ENCODE measurements around the gene CIITA. TPM values are rescaled to one million over a fixed set of nuclear protein-coding genes. Genes with fewer than 3 reads are reported as not detected.

CIITA gene
- total RNA-seq, 1 donor from 2014 or later = 13.0 TPM

DNA sequence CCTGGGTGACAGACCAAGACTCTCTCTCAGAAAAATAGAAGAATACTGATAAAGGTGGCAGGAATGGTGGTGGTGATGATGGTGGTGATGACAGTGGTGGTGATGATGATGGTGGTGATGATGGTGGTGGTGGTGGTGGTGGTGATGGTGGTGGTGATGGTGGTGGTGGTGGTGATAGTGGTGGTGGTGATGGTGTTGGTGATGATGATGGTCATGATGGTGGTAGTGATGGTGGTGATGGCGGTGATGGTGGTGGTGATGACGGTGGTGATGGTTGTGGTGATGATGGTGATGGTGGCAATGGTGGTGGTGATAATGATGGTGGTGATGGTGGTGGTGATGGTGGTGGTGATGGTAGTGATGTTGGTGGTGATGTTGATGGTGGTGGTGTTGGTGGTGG, 18.0 kb upstream of the CIITA start:
- H3K9me3 Mint-ChIP-seq = peaks cover 5% of the 10 kb centered on the region
- H3K4me1 Mint-ChIP-seq (ENCODE audit: low read depth) = peaks cover 18% of the 10 kb centered on the region
- DNase-seq (ENCODE audit: low spot score) = no peak
- H3K36me3 Mint-ChIP-seq (ENCODE audit: low read depth) = no peaks in the 10 kb centered on the region
- H3K4me3 Mint-ChIP-seq = no peak overlapping the region
- peak overlapping the region; percentile 60 for H3K27ac Mint-ChIP-seq
- H3K27me3 Mint-ChIP-seq (ENCODE audit: insufficient read depth) = peaks cover 24% of the 10 kb centered on the region
- intact Hi-C loops (cut with micrococcal nuclease) = no loop called here

DNA sequence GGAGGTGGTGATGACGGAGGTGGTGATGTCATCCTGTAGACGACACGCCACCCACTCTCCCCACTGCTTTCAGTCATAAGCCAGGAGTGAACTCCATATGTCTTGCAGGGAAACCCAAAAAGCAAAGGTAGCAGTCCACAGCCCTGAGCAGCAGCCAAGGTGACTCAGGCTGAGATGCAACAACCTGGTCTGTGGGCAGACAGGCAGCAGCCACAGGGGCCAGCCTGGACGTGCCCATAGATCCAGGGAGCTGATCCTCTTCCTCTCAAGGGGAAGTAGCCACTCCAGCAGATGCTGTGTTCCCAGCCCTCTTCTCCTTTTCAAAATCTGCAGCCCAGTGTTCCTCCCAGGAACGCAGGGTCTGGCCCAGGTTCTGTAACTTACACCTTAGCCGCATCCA, 17.3 kb upstream of the CIITA start:
- no peaks in the 10 kb centered on the region for H3K36me3 Mint-ChIP-seq (ENCODE audit: low read depth)
- DNase-seq (ENCODE audit: low spot score) = no peak
- peaks cover 28% of the 10 kb centered on the region for H3K27me3 Mint-ChIP-seq (ENCODE audit: insufficient read depth)
- intact Hi-C loops (cut with micrococcal nuclease) = no loop called here
- H3K4me1 Mint-ChIP-seq (ENCODE audit: low read depth) = peaks cover 18% of the 10 kb centered on the region
- H3K9me3 Mint-ChIP-seq = peaks cover 5% of the 10 kb centered on the region
- no peak overlapping the region for H3K4me3 Mint-ChIP-seq
- peak overlapping the region; percentile 9 for H3K27ac Mint-ChIP-seq

DNA sequence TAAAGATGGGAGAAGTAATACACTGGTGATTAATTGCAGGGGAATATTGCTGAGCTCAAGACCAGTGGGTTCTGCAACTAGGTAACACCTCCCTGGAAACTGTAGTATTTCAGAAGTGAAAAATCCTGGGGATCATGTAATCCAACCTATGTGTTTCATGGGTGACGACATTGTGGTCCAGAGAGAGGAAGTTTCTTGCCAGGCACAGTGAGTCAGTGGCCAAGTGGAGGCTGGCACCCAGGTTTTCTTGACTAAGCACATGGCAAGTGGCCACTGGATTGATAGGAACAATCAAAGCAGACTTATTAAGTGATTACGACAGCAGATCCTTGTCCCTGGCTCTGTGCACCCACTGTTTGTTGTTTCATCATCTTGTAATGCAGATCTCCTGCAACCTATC, 14.6 kb upstream of the CIITA start:
- Mint-ChIP-seq H3K27me3 (ENCODE audit: insufficient read depth) (peaks cover 32% of the 10 kb centered on the region), H3K27ac (no peak overlapping the region), H3K36me3 (ENCODE audit: low read depth) (no peaks in the 10 kb centered on the region), H3K4me3 (no peak overlapping the region), H3K9me3 (peaks cover 5% of the 10 kb centered on the region), H3K4me1 (ENCODE audit: low read depth) (peaks cover 23% of the 10 kb centered on the region)
- DNase-seq (ENCODE audit: low spot score) = no peak
- intact Hi-C loops (cut with micrococcal nuclease) = no loop called here

DNA sequence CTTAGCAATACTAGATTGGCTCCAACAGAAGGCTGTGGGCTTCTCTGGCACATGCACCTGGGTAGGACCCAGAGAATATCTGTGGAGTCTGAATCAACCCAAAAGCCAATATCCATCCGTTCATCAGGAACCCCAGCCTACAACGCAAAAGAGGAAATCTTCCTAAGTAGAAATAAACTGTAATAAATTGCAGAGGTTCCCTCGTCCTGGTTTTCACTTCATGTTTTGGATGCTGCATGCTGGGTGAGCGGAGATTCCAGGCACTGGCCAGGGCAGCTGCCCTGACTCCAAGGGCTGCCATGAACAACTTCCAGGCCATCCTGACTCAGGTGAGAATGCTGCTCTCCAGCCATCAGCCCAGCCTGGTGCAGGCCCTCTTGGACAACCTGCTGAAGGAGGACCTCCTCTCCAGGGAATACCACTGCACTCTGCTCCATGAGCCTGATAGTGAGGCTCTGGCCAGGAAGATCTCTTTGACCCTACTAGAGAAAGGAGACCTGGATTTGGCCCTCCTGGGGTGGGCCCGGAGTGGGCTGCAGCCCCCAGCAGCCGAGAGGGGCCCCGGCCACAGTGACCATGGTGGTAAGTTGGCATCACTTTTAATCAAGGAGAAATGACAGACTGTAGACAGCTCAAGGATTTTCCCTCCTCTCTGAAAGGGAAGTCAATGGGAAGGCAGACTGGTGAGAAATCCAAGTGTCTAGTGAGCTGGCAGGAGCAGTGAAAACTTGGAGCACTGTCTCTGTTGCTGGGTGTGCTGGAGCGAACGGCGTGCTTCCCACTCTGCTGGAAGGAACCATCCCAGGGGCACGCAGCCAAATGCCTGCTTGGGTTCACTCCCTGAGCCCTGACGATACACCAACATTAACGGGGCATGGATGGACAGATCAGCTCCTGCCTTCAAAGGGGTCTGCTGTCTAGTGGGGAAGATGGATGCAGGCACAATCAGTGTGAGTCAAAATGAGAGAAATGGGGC, 10.7 kb upstream of the CIITA start:
- intact Hi-C loops (cut with micrococcal nuclease) = no loop called here
- Mint-ChIP-seq H3K36me3 (ENCODE audit: low read depth) (no peaks in the 10 kb centered on the region), H3K9me3 (no peaks in the 10 kb centered on the region)

DNA sequence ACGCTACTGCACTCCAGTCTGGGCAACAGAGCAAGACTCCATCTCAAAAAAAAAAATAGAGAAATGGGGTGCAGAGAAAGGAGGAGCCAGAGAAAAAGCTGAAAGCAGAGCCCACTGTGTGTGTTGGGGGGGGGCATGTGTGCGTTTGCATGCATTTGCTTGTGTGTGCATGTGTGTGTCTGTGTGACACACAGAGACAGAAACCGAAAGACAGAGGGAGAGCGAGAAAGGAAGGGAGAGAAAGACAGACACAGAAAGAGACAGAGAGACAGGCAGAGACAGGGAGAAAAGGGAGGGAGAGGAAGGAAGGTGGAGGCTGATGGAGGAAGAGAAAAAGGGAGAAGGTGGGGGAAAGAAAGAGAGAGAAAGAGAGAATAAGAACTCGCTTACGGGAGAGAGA, 9.8 kb upstream of the CIITA start:
- Mint-ChIP-seq H3K4me1 (ENCODE audit: low read depth) (peaks cover 66% of the 10 kb centered on the region), H3K27me3 (ENCODE audit: insufficient read depth) (peaks cover 18% of the 10 kb centered on the region), H3K4me3 (no peak overlapping the region), H3K9me3 (no peaks in the 10 kb centered on the region), H3K27ac (peak overlapping the region; percentile 26), H3K36me3 (ENCODE audit: low read depth) (no peaks in the 10 kb centered on the region)
- no peak for DNase-seq (ENCODE audit: low spot score)
- intact Hi-C loops (cut with micrococcal nuclease) = no loop called here

More for the DNA sequence above, 10.7 kb upstream of the CIITA start:
- Mint-ChIP-seq H3K27ac (no peak overlapping the region), H3K4me3 (no peak overlapping the region), H3K4me1 (ENCODE audit: low read depth) (peaks cover 60% of the 10 kb centered on the region), H3K27me3 (ENCODE audit: insufficient read depth) (peaks cover 25% of the 10 kb centered on the region)
- no peak for DNase-seq (ENCODE audit: low spot score)

DNA sequence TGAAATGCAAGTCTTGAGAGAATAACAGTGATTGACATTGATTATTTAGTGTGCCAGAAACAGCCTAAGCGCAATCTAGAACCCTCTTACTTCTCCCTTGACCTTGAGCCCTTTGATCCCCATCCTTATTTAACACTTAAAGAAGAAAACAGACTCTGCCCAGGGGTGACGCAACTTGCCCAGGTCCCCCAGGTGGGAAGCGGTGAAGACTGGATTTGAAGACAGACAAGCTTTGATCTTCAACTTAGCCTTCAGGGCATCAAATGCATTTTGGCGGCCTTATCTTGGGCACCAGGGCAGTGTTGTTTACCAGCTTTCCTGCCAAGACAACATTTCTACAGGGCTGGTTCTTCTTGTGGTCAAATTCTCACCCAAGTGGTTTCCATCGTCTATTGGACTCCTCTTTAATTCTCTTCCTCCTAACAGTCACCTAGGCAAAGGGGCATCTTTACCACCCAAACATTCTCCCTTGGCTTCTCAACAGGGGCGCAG, 8.9 kb upstream of the CIITA start:
- Mint-ChIP-seq H3K9me3 (no peaks in the 10 kb centered on the region), H3K4me3 (no peak overlapping the region), H3K36me3 (ENCODE audit: low read depth) (no peaks in the 10 kb centered on the region), H3K27me3 (ENCODE audit: insufficient read depth) (peaks cover 10% of the 10 kb centered on the region), H3K27ac (peak overlapping the region; percentile 42), H3K4me1 (ENCODE audit: low read depth) (peaks cover 65% of the 10 kb centered on the region)
- no peak for DNase-seq (ENCODE audit: low spot score)
- intact Hi-C loops (cut with micrococcal nuclease) = no loop called here

DNA sequence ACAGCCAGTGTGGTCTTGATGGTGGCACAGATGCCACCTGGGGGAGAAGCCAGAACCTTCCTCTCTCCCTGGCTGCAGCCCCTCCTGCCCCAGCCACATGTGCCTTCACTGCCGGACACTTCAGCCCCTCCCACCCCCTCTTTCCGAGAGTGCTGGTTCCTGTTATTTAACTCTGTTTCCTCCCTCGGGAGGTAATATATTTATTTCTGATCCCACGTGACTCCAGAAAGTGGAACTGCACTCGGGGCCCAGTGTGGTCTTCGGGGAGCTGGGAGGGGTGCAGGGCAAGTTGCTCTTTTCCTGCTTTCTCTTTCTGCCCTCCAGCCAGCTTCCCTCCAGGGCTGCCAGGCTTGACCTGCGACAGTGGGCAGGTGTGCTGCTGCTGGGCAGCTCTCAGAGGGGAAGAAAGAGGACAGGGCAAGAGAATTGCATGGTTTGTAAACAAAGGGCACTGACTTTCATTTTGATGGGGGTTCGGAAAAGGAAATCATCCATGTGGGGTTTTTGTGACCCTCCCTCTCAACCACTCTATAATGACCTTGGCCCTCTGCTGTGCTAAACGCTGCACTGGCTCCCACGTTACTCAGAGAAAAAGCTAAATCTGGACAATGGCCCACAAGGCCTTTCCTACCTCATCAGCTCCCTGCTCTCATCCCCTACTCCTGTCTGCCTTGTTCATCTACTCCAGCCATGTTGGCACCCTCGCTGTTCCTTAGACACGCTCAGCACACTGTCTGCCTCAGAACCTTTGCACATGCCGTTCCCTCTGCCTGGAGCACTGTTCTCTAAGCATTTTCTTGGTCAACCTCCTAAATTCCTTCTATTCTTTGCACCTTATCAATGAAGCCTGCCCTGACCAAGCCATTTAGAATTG, 8.2 kb upstream of the CIITA start:
- H3K4me3 Mint-ChIP-seq = peak overlapping the region; percentile 24

DNA sequence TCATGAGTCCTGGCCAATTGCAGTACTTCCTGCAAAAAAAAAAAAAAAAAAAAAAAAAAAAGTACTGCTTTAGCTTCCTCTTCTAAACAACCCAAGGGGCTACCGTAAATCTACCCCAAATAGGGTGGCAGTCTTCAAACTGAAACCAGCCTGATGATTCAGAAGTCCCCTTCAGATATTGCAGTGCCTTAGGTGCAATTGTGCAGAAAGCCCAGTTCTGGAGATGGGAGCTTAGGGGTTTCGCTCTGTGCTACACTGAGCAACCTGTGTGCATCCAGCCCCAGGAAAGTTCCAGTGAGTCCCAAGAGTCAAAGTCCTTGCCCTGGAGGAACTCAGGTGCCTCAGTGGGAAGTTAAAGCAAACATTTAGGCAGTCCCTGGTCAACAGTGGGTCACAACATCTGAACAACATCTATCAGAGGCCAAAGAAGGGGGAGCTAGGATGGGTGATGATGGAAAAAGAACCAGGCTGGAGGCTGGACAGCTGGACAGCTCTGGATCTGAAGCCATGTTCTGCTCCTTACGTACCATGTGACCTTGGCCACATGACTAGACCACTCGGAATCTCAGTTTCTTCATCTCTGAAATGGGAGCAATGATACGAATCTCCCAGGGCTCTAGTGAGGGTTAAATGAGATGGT, 6.7 kb upstream of the CIITA start:
- Mint-ChIP-seq H3K36me3 (ENCODE audit: low read depth) (no peaks in the 10 kb centered on the region), H3K4me1 (ENCODE audit: low read depth) (peaks cover 75% of the 10 kb centered on the region), H3K9me3 (no peaks in the 10 kb centered on the region), H3K27ac (peak overlapping the region; percentile 82), H3K27me3 (ENCODE audit: insufficient read depth) (peaks cover 13% of the 10 kb centered on the region), H3K4me3 (peak overlapping the region; percentile 57)
- intact Hi-C loops (cut with micrococcal nuclease) = loop anchor here (1.0 to 10.0 kb wide), 7 partner anchors 47 to 915 kb away; partner anchors contain the start of gene SOCS1
- DNase-seq (ENCODE audit: low spot score) = no peak

More for the DNA sequence above, 8.2 kb upstream of the CIITA start:
- H3K4me1 Mint-ChIP-seq (ENCODE audit: low read depth) = peaks cover 63% of the 10 kb centered on the region
- peak overlapping the region; percentile 42 for H3K27ac Mint-ChIP-seq
- no peaks in the 10 kb centered on the region for H3K9me3 Mint-ChIP-seq
- H3K27me3 Mint-ChIP-seq (ENCODE audit: insufficient read depth) = peaks cover 11% of the 10 kb centered on the region
- no peak for DNase-seq (ENCODE audit: low spot score)
- H3K36me3 Mint-ChIP-seq (ENCODE audit: low read depth) = no peaks in the 10 kb centered on the region
- intact Hi-C loops (cut with micrococcal nuclease) = no loop called here

DNA sequence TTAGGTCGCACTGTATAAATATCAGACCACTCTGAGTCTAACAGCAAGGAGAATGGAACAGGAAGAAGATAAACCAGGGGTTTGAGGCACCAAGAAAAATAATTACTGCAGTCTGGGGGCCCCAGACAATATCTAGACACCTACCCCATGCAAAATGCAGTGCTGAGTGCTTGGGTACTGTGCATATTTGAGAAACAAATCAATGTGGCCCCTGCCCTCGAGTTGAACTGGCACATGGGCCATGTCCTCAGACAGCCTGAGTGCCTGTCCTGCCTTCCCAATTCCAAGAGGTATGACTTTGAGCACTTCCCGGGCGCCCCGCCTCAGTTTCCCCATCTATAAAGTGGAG, 6.2 kb upstream of the CIITA start:
- no peak for DNase-seq (ENCODE audit: low spot score)
- peak overlapping the region; percentile 82 for H3K27ac Mint-ChIP-seq
- H3K4me1 Mint-ChIP-seq (ENCODE audit: low read depth) = peaks cover 80% of the 10 kb centered on the region
- H3K36me3 Mint-ChIP-seq (ENCODE audit: low read depth) = no peaks in the 10 kb centered on the region
- intact Hi-C loops (cut with micrococcal nuclease) = loop anchor here (1.0 to 10.0 kb wide), 7 partner anchors 46 to 914 kb away; partner anchors contain the start of gene SOCS1
- H3K27me3 Mint-ChIP-seq (ENCODE audit: insufficient read depth) = peaks cover 13% of the 10 kb centered on the region
- H3K9me3 Mint-ChIP-seq = no peaks in the 10 kb centered on the region
- peak overlapping the region; percentile 57 for H3K4me3 Mint-ChIP-seq

DNA sequence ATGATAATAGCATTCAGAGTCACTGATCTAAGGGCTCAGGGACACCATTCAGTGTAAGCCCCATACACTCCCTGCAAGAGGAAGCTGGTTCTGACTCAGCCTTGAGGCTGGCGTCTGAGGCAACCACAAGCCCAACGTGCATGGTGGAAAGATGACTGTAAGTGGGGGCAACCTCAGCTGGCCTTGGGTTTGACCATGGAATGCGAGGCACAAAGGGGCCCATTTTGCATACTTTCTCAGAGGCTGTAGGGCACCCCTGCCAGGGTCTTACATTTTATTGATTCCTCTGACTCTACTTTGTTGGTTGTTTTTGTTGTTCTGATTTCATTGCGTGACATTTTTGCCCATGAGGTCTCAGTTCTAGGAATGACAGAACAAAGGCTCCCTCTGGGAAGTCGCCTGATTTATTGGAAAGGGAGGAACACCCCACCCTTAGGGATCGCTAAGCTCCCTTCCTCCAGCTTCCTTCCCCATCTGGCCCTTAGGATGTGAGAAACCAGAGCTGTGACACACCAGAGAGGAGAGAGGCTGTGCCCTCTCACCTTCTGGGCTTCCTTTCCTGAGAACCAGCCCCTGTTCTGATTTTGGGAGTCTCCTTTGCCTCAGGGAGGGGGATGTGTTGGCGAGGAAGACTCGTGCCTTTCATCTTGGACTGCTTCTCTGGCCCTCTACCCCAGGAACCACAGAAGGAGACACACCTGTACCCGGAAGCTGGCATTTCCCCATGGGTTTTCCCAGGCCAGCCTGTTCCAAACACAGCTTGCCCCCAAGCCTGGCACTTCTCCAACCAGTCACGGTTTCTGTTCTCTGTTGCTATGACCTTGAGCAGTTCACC, 5.6 kb upstream of the CIITA start:
- intact Hi-C loops (cut with micrococcal nuclease) = loop anchor here (2.0 to 10.0 kb wide), 6 partner anchors 45 to 913 kb away; partner anchors contain the start of gene SOCS1
- H3K27me3 Mint-ChIP-seq (ENCODE audit: insufficient read depth) = peaks cover 13% of the 10 kb centered on the region

DNA sequence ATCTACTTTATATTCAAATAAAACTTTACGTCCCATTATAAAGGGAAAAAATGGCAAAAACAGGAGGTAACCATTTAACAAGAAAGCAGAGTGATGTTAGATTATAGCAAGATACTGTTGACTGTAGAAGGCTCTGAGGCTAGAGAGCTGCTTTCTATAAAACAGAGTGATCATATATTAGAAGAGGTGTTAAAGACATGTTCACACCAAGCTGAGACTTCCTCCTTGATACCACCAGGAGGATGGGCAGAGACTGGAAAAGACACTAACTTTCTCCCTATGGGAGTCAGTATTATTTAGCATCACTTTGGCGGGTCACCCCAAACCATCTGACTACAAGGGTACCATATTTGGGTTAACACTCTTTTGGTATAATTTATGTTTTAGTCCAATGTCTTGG, 687 bp upstream of the CIITA start:
- no peaks in the 10 kb centered on the region for H3K36me3 Mint-ChIP-seq (ENCODE audit: low read depth)
- H3K4me1 Mint-ChIP-seq (ENCODE audit: low read depth) = peaks cover 88% of the 10 kb centered on the region
- H3K27me3 Mint-ChIP-seq (ENCODE audit: insufficient read depth) = peaks cover 14% of the 10 kb centered on the region
- H3K9me3 Mint-ChIP-seq = no peaks in the 10 kb centered on the region
- H3K27ac Mint-ChIP-seq = peak overlapping the region; percentile 9
- no peak for DNase-seq (ENCODE audit: low spot score)
- intact Hi-C loops (cut with micrococcal nuclease) = loop anchor here (1.0 to 10.0 kb wide), 6 partner anchors 39 to 908 kb away; partner anchors contain the start of gene SOCS1
- H3K4me3 Mint-ChIP-seq = peak overlapping the region; percentile 86

More for the DNA sequence above, 5.6 kb upstream of the CIITA start:
- no peaks in the 10 kb centered on the region for H3K9me3 Mint-ChIP-seq
- peak overlapping the region; percentile 82 for H3K27ac Mint-ChIP-seq
- DNase-seq (ENCODE audit: low spot score) = peak; percentile 63
- no peaks in the 10 kb centered on the region for H3K36me3 Mint-ChIP-seq (ENCODE audit: low read depth)
- H3K4me1 Mint-ChIP-seq (ENCODE audit: low read depth) = peaks cover 86% of the 10 kb centered on the region
- H3K4me3 Mint-ChIP-seq = peak overlapping the region; percentile 57
